CD1c-positive myeloid dendritic cell (primary cell): ENCODE data around the gene RIC3.

ENCODE experiments used
- DNase-seq: peaks from one replicate; pipeline ENCODE4 v3.0.0-alpha.2; 2016; ENCODE audit errors: extremely low spot score

RIC3 gene

DNA sequence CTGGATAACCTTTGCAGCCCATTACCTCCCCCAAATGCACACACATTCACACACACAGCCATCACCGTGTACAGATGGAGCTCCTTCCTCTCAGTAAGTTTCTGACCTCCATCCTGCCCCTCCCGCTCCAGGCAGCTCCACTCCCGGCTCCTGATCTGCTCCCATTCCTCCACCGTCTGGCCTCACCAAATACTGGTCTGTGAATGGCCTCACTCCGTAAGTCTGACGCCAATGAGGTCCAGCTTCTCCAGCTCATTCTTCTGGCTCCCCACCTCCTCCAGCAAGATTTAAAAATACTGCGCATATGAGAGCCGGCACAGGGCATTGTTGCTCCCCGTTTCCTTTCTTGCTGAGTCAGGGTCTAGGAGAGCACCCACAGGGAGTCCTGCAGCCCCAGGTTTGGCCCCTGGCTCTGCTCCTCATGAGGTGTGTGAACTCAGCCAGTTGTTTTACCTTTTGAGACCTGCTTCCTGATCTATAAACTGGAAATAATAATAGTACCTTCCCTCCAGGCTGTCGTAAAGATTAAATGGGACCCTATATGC, 101.8 kb downstream of the RIC3 start:
- no peak for DNase-seq

GRCh38 chr11:8066036-8066910, 102.6 kb downstream of the RIC3 start:
- DNase-seq: no peak

DNA sequence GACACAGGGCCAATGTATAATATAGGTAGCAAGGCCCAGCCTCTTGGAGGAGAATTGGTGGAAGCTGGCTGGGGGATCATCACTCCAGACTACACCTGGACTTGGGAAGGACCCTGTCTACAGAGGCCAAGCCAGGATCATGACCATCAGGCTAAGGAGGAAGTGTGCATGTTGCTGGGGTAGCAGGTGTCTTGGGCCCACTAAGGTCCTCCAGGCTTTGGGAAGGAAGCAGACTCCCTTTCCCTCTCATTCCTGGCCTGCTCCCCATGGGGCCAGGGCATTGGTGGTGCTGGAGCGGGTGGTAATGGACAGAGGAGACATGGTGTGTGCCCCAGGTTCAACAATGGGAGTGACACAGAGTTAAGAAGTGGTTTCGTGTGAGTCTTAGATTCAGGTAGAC, 103.8 kb downstream of the RIC3 start:
- no peak for DNase-seq

- no peak for DNase-seq
Observed at GRCh38 chr11:8063324-8063723, 105.5 kb downstream of the RIC3 start.

DNA sequence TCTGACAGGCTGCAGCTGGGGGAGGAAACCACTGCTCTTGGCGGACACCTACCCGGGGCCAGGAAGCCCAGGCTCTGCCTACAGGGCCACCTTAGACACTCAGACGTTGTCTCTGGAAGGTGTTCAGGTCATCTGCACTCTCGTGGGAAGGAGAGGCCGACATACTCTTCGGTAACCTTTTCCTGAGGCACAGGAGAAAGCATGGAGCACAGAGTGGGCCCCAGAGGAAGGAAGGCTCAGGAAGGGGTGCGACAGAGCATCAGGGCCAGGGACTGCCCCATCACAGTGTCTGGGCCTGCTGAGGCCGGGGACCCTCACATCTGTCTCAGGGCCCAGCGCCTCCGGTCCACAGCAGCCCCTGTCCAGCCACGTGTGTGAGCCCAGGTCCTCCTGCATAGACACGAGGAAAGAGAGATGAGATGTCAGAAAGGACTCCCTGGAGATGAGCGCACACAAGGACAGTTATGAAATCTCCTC, 106.0 kb downstream of the RIC3 start:
- no peak for DNase-seq

GRCh38 chr11:8061555-8062428, 107.0 kb downstream of the RIC3 start:
- DNase-seq: no peak

GRCh38 chr11:8060801-8061554, 107.8 kb downstream of the RIC3 start:
- no peak for DNase-seq

- no peak for DNase-seq
Observed at GRCh38 chr11:8060146-8060719, 108.6 kb downstream of the RIC3 start.

GRCh38 chr11:8059571-8060011, 109.2 kb downstream of the RIC3 start:
- no peak for DNase-seq

DNA sequence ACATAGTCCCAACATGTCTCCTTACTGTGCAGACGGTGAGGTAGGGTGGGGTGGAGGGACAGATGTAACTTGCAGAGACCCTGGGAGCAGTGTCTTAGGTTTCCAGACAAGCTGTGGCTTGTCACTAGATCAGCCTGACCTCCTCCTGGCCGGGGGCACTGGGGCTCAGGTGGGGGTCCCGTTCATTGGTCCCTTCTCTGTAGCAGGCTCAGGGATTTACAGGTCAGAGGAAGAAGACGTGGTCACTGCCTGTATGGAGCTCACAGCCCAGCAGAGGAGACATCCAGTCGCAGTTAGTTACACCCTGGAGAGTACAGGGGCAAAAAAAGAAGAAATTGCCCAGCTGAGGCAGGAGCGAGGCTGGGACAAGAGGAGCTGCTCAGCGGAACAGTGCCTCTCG, 109.8 kb downstream of the RIC3 start:
- no peak for DNase-seq

DNA sequence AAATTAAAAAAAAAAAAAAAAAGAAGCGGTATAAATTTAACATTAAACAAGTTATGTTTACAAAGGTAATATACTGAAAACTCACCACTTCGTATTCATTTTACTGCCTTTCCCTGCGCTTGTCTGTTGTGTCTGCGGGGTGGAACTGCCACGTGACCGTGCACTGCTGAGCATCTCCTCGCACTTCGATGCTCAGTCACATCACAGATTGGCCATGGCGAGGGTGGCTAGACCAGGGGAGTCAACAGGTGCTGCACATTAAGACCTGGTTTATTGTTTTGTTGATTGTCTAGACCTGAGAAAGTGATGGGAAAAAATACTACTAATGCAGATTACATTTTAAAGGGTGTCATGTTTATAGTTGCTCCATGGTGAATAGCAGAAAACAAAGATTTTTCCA, 110.6 kb downstream of the RIC3 start:
- no peak for DNase-seq

DNA sequence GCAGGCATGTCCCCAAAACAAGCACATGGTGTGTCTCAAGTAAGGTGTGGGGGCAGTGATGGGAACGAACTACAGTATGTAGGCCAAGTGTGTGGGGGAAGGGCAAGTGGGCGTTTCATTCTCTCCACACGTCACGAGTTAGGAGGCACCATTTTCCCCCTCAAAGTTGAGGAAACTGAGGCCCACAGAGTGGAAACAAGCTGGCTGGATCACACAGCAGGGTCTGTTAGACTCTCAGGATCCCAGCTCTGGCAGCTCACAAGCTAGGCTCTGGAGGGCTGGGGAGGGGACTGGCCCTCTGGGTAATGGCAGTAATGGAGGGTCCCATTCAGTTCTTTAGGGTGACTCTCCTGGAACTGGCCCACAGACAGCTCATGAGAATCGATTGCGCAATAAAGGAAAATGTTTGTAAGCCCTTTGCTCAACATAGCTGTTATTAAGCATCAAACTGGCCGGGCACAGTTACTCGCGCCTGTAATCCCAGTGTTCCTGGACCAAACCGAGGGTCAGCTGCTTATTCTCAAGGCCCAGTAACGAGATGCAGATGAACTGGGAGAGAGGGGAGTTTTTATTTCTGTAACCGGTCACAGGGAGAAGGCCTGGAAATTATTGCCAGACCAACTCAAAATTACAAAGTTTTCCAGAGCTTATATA, 111.9 kb downstream of the RIC3 start:
- DNase-seq: no peak
